Natural killer cell treated with Interleukin-12 subunit alpha and Interleukin-12 subunit beta and Interleukin-15 and Interleukin-18, amount 100 ng/mL, for 72 hours (primary cell): ENCODE data around the gene AKAP6. TPM values are rescaled to one million over a fixed set of nuclear protein-coding genes. Genes with fewer than 3 reads are reported as not detected.

Experiments
- ATAC-seq, 2 donors: fragments of 150-1000 bp; cut with Tn5 transposase in 1 of 2; sonication (Bioruptor Pico), chemical (Tn5 transposase) in 1 of 2; 2 replicates each; pipeline ENCODE4 v1.10.0; 2021
- DNase-seq: peaks from one replicate; pipeline ENCODE4 v3.0.0; 2022; ENCODE audit warnings: low spot score
- H3K27ac Mint-ChIP-seq, 2 donors: 1 replicate in 1 of 2; 2 replicates in 1 of 2; pipeline ENCODE4 v1.8.0; 2022; ENCODE audit warnings: mixed read lengths in 2 of 2, mild to moderate bottlenecking in 1 of 2, moderate library complexity in 1 of 2
- H3K27me3 Mint-ChIP-seq, 2 donors: 1 replicate in 1 of 2; 2 replicates in 1 of 2; pipeline ENCODE4 v1.8.0; 2022; ENCODE audit warnings: mixed read lengths in 2 of 2
- H3K36me3 Mint-ChIP-seq: one replicate; pipeline ENCODE4 v1.8.0; 2022; ENCODE audit warnings: mixed read lengths
- H3K4me1 Mint-ChIP-seq, 2 donors: 1 replicate in 1 of 2; 2 replicates in 1 of 2; pipeline ENCODE4 v1.8.0; 2022; ENCODE audit warnings: low read depth in 2 of 2, mixed read lengths in 2 of 2, mild to moderate bottlenecking in 1 of 2
- H3K4me3 Mint-ChIP-seq: one replicate; pipeline ENCODE4 v1.8.0; 2022; ENCODE audit warnings: mixed read lengths
- H3K9me3 Mint-ChIP-seq: 2 replicates; pipeline ENCODE4 v1.8.0; 2022; ENCODE audit warnings: mixed read lengths
- total RNA-seq, 2 donors: library from RNA; stranded (reverse); gene quantifications; one replicate each; pipeline ENCODE4 v1.2.3, GENCODE V29; 2022

The AKAP6 gene
- total RNA-seq, 2 donors from 2014 or later, result 0.31 TPM; not detected in 1

DNA sequence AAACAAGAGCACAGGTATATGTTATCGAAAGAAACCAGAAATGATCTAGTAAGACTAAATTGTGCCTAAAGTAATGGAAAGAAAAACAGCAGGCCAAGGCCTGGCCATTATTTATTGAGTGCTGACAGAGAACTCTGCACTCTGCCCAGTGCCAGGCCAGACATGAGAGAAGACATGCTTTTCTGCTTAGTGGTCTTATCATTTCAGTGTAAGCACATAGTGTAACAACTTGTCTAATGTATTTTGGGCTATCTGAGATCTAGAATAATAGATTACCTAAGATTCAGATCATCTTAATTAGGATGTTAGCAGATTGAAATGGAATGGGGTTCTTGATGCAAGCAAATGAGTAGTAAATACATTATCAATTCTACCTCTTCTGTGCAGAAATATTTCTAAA, 278.3 kb downstream of the AKAP6 start:
- DNase-seq (no peak), ATAC-seq (no peak)
- H3K4me3 Mint-ChIP-seq, result no peak overlapping the region
- no peaks in the 10 kb centered on the region for H3K4me1 Mint-ChIP-seq
- H3K27me3 Mint-ChIP-seq, result no peaks in the 10 kb centered on the region
- H3K27ac Mint-ChIP-seq, result no peak overlapping the region
- peaks cover 3% of the 10 kb centered on the region for H3K9me3 Mint-ChIP-seq
- no peaks in the 10 kb centered on the region for H3K36me3 Mint-ChIP-seq

DNA sequence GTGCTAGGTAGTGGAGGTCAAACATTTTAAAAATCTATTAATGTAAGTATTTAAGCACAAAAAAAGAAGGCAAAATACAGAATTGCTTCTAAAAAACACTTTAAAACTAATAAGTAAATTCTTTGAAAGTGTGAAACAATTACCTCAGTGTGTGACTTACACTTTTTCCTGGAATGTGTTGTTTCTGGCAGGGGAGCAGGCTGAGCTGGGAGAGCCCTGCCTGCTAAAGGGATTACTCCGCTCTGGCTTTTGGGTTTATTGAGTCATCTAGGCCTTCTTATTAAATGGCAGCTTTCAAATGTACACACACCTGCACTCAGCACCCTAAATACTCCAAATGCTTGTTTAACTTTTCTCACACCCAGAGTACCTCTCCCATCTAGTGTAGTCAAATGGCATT, 279.8 kb downstream of the AKAP6 start:
- Mint-ChIP-seq H3K4me3 (no peak overlapping the region), H3K9me3 (no peaks in the 10 kb centered on the region), H3K27ac (no peak overlapping the region), H3K36me3 (no peaks in the 10 kb centered on the region), H3K27me3 (no peaks in the 10 kb centered on the region), H3K4me1 (no peaks in the 10 kb centered on the region)
- DNase-seq (no peak), ATAC-seq (no peak)

DNA sequence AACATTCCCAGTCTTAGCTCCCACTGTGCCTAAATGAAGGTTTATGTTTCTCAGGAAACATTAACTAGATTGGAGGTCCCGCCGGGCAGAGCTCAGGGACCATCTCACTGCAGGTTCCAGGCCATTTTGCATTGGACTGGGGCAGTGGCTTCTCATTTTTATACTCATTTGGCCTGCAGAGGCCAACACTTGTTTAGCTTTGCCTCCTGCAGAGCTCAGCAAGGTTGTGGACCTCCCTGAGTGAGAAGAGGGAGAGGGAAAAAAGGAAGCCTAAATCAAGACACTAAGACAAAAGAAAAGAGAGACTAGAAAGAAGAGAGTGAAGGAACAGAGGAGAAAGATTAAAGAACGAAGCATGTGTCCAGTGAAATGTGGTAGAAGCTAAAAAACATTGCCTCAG, 280.3 kb downstream of the AKAP6 start:
- no peaks in the 10 kb centered on the region for H3K4me1 Mint-ChIP-seq
- H3K27me3 Mint-ChIP-seq, result no peaks in the 10 kb centered on the region
- no peak overlapping the region for H3K4me3 Mint-ChIP-seq
- DNase-seq (no peak), ATAC-seq (no peak)
- no peak overlapping the region for H3K27ac Mint-ChIP-seq
- no peaks in the 10 kb centered on the region for H3K36me3 Mint-ChIP-seq
- H3K9me3 Mint-ChIP-seq, result no peaks in the 10 kb centered on the region

DNA sequence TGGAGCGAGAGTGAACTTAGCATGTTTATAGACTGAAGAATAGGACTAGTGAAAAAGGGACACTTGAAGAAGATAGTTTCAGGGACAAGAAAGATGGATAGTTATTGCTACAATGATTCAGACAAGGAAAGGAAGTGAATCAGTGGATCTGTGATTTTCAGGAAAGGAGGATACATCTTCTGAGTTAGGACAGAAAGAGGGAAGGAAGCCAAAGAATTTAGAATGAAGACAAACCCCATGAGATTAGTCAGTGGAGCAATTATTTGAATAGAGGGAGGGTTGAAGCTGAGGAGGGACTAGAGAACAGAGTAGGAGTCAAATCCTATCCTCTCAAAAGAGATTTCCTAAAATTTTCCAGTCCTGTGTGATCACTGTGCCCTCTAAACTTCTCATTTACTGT, 282.7 kb downstream of the AKAP6 start:
- peaks cover 3% of the 10 kb centered on the region for H3K9me3 Mint-ChIP-seq
- no peak for ATAC-seq
- no peaks in the 10 kb centered on the region for H3K4me1 Mint-ChIP-seq
- no peak for DNase-seq
- no peaks in the 10 kb centered on the region for H3K36me3 Mint-ChIP-seq
- no peak overlapping the region for H3K4me3 Mint-ChIP-seq
- H3K27me3 Mint-ChIP-seq, result no peaks in the 10 kb centered on the region
- no peak overlapping the region for H3K27ac Mint-ChIP-seq

DNA sequence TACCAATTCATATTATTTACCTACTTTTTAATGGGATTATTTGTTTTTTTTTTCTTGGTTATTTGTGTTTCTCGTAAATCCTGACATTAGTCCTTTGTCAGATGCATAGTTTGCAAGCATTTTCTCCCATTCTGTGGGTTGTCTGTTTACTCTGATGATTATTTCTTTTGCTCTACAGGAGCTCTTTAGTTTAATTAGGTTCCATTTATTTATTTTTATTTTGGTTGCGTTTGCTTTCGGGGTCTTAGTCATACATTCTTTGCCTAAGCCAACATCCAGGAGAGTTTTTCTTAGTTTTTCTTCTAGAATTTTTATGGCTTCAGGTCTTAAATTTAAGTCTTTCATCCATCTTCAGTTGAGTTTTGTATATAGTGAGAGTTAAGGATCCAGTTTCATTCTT, 289.9 kb downstream of the AKAP6 start:
- Mint-ChIP-seq H3K4me3 (no peak overlapping the region), H3K27ac (no peak overlapping the region), H3K9me3 (peaks cover 12% of the 10 kb centered on the region), H3K4me1 (no peaks in the 10 kb centered on the region), H3K36me3 (no peaks in the 10 kb centered on the region), H3K27me3 (no peaks in the 10 kb centered on the region)
- DNase-seq (no peak), ATAC-seq (no peak)

DNA sequence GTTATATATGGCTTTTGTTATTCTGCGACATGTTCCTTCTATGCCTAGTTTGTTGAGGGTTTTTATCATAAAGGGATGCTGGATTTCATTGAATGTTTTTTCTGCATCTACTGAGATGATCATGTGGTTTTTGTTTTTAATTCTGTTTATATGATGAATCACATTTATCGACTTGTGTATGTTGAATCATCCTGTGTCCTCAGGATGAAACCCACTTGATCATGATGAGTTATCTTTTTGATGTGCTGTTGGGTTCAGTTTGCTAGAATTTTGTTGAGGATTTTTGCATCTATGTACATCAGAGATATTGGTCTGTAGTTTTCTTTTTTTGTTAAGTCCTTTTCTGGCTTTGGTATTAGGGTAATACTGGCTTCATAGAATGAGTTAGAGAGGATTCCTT, 291.2 kb downstream of the AKAP6 start:
- no peak overlapping the region for H3K27ac Mint-ChIP-seq
- no peaks in the 10 kb centered on the region for H3K4me1 Mint-ChIP-seq
- H3K36me3 Mint-ChIP-seq, result no peaks in the 10 kb centered on the region
- H3K27me3 Mint-ChIP-seq, result no peaks in the 10 kb centered on the region
- DNase-seq (no peak), ATAC-seq (no peak)
- peaks cover 12% of the 10 kb centered on the region for H3K9me3 Mint-ChIP-seq
- no peak overlapping the region for H3K4me3 Mint-ChIP-seq

DNA sequence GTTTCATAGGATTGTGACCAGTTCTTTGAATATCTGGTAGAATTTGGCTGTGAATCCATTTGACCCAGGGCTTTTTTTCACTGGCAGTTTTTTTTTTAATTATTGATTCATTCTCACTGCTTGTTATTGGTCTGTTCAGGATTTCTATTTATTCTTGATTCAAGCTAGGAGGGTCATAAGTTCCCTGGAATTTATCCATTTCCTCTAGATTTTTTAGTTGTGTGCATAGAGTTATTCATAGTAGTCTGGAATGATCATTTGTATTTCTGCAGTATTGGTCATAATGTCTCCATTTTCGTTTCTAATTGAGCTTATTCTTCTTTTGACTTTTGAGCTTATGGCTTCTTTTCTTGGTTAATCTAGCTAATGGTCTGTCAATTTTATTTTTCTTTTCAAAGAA, 291.6 kb downstream of the AKAP6 start:
- no peak overlapping the region for H3K4me3 Mint-ChIP-seq
- no peaks in the 10 kb centered on the region for H3K4me1 Mint-ChIP-seq
- no peaks in the 10 kb centered on the region for H3K36me3 Mint-ChIP-seq
- peaks cover 12% of the 10 kb centered on the region for H3K9me3 Mint-ChIP-seq
- H3K27ac Mint-ChIP-seq, result no peak overlapping the region
- no peak for DNase-seq
- ATAC-seq, result no peak
- H3K27me3 Mint-ChIP-seq, result no peaks in the 10 kb centered on the region

DNA sequence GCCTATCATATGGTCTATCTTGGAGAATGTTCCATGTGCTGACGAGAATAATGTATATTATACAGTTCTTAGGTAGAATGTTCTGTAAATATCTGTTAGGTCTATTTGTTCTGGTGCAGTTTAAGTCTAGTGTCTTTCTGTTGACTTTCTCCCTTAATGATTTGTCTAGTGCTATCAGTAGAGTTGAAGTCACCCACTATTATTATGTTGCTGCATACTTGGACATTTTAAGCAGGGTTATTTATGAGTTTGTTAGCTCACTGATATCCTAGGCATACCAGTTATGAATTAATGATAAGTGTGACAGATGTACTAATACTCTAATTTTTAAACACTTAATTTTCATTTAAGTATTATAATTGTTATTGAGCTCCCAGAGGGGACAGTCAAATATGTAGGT, 292.5 kb downstream of the AKAP6 start:
- ATAC-seq (no peak), DNase-seq (no peak)
- Mint-ChIP-seq H3K4me3 (no peak overlapping the region), H3K4me1 (no peaks in the 10 kb centered on the region), H3K27ac (no peak overlapping the region), H3K27me3 (no peaks in the 10 kb centered on the region), H3K9me3 (peaks cover 11% of the 10 kb centered on the region), H3K36me3 (peaks cover 2% of the 10 kb centered on the region)

DNA sequence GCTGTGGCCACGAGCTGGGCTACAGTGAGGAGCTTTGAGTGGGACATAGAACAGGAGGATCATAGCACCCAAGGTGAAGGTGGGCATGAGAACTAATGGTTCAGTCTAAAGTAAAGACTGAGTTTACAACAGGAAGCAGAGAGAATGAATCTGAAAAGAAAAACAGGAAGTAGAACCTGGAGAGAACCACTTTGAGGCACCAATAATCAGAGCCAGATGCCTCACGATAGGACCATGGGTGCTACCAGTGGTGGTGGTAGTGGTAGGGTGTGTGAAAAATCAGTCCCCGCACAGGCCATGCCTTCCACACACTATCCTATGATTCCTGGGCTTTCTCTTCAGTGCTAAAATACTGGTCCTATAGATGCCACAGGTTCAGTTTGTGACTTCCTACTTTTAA, 293.6 kb downstream of the AKAP6 start:
- H3K27me3 Mint-ChIP-seq, result no peaks in the 10 kb centered on the region
- no peak overlapping the region for H3K27ac Mint-ChIP-seq
- no peaks in the 10 kb centered on the region for H3K4me1 Mint-ChIP-seq
- no peak for ATAC-seq
- peaks cover 4% of the 10 kb centered on the region for H3K36me3 Mint-ChIP-seq
- no peak for DNase-seq
- H3K9me3 Mint-ChIP-seq, result peaks cover 8% of the 10 kb centered on the region
- H3K4me3 Mint-ChIP-seq, result no peak overlapping the region

DNA sequence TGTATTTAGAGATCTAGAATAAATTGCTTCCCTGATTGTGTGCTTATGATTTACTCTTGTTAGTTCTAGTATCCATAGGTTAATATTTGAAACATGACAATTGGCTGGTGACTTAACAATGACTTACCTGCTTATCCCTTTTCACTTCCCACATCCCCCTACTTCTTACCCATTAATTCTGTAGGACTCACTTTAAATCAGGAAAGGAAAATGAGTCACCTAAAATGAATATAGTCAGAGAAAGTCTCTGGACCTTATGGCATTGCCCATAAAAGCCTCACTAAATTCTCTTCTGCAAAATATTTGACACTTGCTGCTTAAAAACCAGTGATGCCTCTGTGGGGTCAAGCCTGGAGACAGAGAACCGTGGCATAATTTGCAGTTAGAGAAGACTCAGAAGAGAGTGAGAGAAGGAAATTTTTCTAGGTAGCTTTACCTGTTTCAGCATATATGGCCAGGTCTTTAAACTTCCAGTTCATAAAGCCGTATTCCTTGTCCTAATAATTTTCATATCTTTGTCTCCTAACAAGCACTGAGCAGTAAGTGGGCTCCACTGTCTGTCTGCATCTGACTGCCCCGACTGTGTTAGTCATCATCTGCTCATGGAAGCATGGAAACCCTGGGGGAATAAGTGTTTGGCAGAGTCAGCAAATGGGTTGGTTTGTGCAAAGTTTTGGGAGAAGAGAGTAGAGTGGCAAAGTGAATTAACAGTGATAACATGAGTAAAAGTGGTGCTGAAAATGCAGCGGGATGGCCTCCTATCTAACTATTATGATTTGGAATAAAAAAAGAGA, 294.4 kb downstream of the AKAP6 start:
- no peak overlapping the region for H3K4me3 Mint-ChIP-seq
- H3K4me1 Mint-ChIP-seq, result no peaks in the 10 kb centered on the region
- H3K27me3 Mint-ChIP-seq, result no peaks in the 10 kb centered on the region
- peaks cover 4% of the 10 kb centered on the region for H3K36me3 Mint-ChIP-seq
- no peak overlapping the region for H3K27ac Mint-ChIP-seq
- DNase-seq (no peak), ATAC-seq (no peak)
- peaks cover 8% of the 10 kb centered on the region for H3K9me3 Mint-ChIP-seq

DNA sequence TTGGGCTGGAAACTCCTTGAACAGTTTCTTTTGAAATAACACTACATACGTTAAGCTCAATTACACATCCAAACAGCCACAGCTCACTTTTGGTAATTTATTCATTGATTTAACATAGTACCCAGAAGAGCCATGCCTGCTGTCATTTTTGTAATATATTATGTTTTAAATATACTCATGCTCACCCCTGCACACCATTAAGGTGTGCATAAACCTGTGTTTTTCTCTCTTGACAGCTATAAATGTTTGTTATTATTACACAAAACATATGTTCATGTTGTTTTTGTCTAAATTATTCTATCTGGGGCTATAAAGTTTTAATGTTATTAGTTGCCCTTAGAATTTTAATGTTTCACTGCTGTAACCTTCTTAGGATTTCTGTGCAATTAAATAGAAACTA, 296.1 kb downstream of the AKAP6 start:
- DNase-seq (no peak), ATAC-seq (no peak)
- Mint-ChIP-seq H3K27ac (no peak overlapping the region), H3K4me1 (no peaks in the 10 kb centered on the region), H3K4me3 (no peak overlapping the region), H3K9me3 (peaks cover 5% of the 10 kb centered on the region), H3K36me3 (peaks cover 4% of the 10 kb centered on the region), H3K27me3 (no peaks in the 10 kb centered on the region)

DNA sequence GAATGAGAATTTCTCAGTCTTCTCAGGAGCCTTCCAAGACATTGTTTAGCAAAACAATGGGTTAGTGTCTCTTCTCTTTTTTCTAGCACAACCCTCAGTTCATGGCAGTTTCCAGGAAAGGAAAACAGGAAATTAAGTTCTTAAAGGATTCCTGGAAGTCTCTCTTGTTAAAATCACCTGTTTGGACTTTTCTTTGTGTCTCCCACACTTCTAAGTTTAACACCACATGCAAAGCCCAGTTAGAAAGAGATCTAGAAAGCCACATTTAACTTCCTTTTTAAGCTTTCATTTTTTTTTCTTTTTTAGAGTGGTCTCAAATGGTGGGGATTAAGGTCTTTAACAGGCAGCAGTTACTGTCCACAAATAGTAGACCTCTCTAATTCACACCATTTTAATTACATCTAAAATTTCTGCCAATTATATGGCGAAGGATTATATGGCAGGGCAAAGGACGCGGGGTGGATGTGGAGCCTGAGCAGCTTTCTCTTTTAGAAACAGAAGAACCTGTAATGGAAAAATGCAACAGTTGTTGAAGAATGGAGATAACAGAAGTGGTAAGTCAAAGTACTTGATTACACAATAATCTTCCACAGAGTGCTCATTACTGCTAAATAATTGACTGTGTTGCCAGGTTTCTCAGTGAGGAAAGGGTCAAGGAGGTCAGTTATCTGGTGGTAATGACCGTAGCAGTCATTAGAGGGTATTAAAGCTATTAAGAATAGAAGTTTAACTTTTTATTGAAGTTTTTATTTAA, 298.6 kb downstream of the AKAP6 start:
- DNase-seq, result no peak
- no peak for ATAC-seq
- Mint-ChIP-seq H3K27me3 (no peaks in the 10 kb centered on the region), H3K9me3 (peaks cover 5% of the 10 kb centered on the region), H3K4me3 (no peak overlapping the region), H3K27ac (no peak overlapping the region), H3K36me3 (peaks cover 4% of the 10 kb centered on the region), H3K4me1 (no peaks in the 10 kb centered on the region)

DNA sequence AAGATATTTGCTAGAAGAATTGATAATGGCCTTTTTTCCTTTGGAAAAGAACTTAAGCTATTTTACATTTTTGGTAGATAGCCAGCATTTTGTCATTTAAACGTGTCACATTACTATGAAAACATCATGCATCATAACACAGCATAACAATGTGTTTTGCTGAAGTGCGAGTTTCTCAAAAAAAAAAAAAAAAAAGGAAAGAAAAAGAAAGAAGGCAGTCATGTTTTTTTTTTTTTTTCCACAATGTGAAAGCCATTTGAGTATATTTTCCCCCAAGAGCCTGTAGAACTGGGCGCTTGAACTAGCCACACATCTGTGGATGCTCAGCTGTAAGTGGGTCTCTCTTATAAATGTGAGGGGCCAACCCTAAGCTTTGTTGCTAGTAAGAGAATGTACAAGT, 300.1 kb downstream of the AKAP6 start:
- Mint-ChIP-seq H3K36me3 (peaks cover 4% of the 10 kb centered on the region), H3K27me3 (no peaks in the 10 kb centered on the region), H3K4me1 (no peaks in the 10 kb centered on the region), H3K27ac (no peak overlapping the region), H3K4me3 (no peak overlapping the region), H3K9me3 (peaks cover 5% of the 10 kb centered on the region)
- DNase-seq (no peak), ATAC-seq (no peak)

DNA sequence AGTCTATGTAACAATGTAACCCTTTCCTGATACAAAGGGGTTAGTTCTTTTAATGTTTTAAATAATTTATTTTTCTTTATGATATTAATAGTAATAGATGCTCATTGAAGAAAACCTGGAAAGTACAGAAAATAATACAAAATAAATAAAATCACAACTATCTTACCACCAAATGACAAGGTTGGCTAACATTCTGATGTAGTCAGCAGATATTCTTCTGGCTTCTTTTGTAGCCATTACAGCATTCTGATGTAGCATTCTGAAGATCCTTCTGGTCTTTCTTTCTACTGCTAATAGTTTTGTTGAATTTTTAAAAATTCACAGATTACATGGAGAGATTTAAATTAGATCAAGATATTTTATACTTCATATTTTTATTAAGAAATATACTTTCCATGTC, 301.6 kb downstream of the AKAP6 start:
- ATAC-seq (no peak), DNase-seq (no peak)
- Mint-ChIP-seq H3K27ac (no peak overlapping the region), H3K27me3 (no peaks in the 10 kb centered on the region), H3K4me1 (no peaks in the 10 kb centered on the region), H3K9me3 (peaks cover 5% of the 10 kb centered on the region), H3K36me3 (peaks cover 4% of the 10 kb centered on the region), H3K4me3 (no peak overlapping the region)
